Fibroblast of lung (primary cell): ENCODE measurements around the gene PBX1. TPM values are rescaled to one million over a fixed set of nuclear protein-coding genes. Genes with fewer than 3 reads are reported as not detected.
A peak's percentile ranks its signal among the peaks of the same experiment; 100 is the strongest.

ENCODE experiments used
- DNase-seq, 2 donors: peaks; one replicate each; pipeline versions ENCODE4 v3.0.0 to v3.0.0-alpha.2; 2010; ENCODE audit warnings: low read depth in 2 of 2
- H2AFZ ChIP-seq: 2 replicates; pipeline ENCODE4 v1.5.1; 2012; ENCODE audit warnings: low read length, control low read depth, inconsistent platforms
- H3K27ac ChIP-seq: 2 replicates; pipeline ENCODE4 v1.5.1; 2011; ENCODE audit warnings: low read length, control low read depth; ENCODE audit not compliant: insufficient read depth
- H3K27me3 ChIP-seq: 2 replicates; pipeline ENCODE4 v1.5.1; 2011; ENCODE audit warnings: mild to moderate bottlenecking, low read length; ENCODE audit not compliant: control insufficient read depth, insufficient read depth
- H3K36me3 ChIP-seq: 2 replicates; pipeline ENCODE4 v1.5.1; 2011; ENCODE audit warnings: low read length; ENCODE audit not compliant: control insufficient read depth, insufficient read depth
- H3K4me1 ChIP-seq: 2 replicates; pipeline ENCODE4 v1.5.1; 2011; ENCODE audit warnings: low read length; ENCODE audit not compliant: control insufficient read depth, insufficient read depth; ENCODE audit errors: extremely low read depth
- H3K4me2 ChIP-seq: 2 replicates; pipeline ENCODE4 v1.5.1; 2011; ENCODE audit warnings: low read length, control low read depth; ENCODE audit not compliant: insufficient read depth; ENCODE audit errors: extremely low read depth
- H3K4me3 ChIP-seq, 4 experiments: fragments of 200-600 bp in 1 of 4; sonication (generic) in 1 of 4; replicated peaks in 1 of 4; 2 replicates each; pipeline ENCODE4 v1.5.1; 2011 to 2016; ENCODE audit warnings: low read length in 4 of 4, low read depth in 3 of 4, mild to moderate bottlenecking in 3 of 4, control low read depth in 2 of 4, inconsistent platforms in 1 of 4, mixed read lengths in 1 of 4; ENCODE audit not compliant: insufficient read depth in 1 of 4; ENCODE audit errors: control extremely low read depth in 1 of 4
- H3K79me2 ChIP-seq: 2 replicates; pipeline ENCODE4 v1.5.1; 2012; ENCODE audit warnings: mild to moderate bottlenecking, low read length, inconsistent platforms; ENCODE audit not compliant: control insufficient read depth, insufficient read depth
- H3K9ac ChIP-seq: 2 replicates; pipeline ENCODE4 v1.5.1; 2011; ENCODE audit warnings: mild to moderate bottlenecking, low read length, control low read depth; ENCODE audit not compliant: insufficient read depth
- H3K9me3 ChIP-seq: 2 replicates; pipeline ENCODE4 v1.5.1; 2012; ENCODE audit warnings: low read depth, low read length; ENCODE audit not compliant: control insufficient read depth, insufficient read depth
- H4K20me1 ChIP-seq: 2 replicates; pipeline ENCODE4 v1.5.1; 2011; ENCODE audit warnings: low read length; ENCODE audit not compliant: control insufficient read depth, insufficient read depth; ENCODE audit errors: extremely low read depth
- CTCF ChIP-seq, 2 donors: IDR thresholded peaks in 1 of 2; conservative IDR thresholded peaks in 1 of 2; 1 replicate in 1 of 2; 2 replicates in 1 of 2; pipeline ENCODE4 v1.5.1; 2011 to 2012; ENCODE audit warnings: low read length in 2 of 2, control low read depth in 1 of 2, inconsistent platforms in 1 of 2, low read depth in 1 of 2, mild to moderate bottlenecking in 1 of 2
- EZH2 ChIP-seq: IDR thresholded peaks from 2 replicates; pipeline ENCODE4 v1.5.1; 2012; ENCODE audit warnings: low read length, control low read depth, mild to moderate bottlenecking; ENCODE audit errors: missing control alignments
- polyA plus RNA-seq, 2 donors: library from polyadenylated mRNA; depleted of rRNA in 1 of 2; stranded (reverse) in 1 of 2; unstranded in 1 of 2; fragments of >200 nt; gene quantifications; 2 replicates each; pipeline ENCODE4 v1.2.1, GENCODE V29; 2011 to 2012; ENCODE audit warnings: missing spikeins in 1 of 2
- total RNA-seq: library from RNA; depleted of rRNA; stranded (reverse); fragments of >200 nt; gene quantifications from 2 replicates; pipeline ENCODE4 v1.2.1, GENCODE V29; 2014

The PBX1 gene
- total and polyA plus RNA-seq, 2 donors (not counting 1 experiment from before 2014, with no cell fraction given) = 43.1 to 46.7 TPM

- no peak for TF ChIP-seq EZH2
- no peak for TF ChIP-seq CTCF (conservative IDR thresholded peaks at IDR 0.05 in 1 of 2, IDR thresholded peaks at IDR 0.05 in 1 of 2; ENCODE audit: low read depth in 1 of 2, low read length in 2 of 2)
- DNase-seq = peak in 1 of 2 donors; percentile 51
- Histone ChIP-seq H2AFZ (no peak overlapping the region), H3K4me1 (no peaks in the 10 kb centered on the region), H3K4me3 (no peak overlapping the region), H3K79me2 (no peaks in the 10 kb centered on the region), H3K27me3 (no peaks in the 10 kb centered on the region), H3K9ac (no peak overlapping the region), H3K9me3 (no peaks in the 10 kb centered on the region), H3K27ac (no peak overlapping the region), H3K36me3 (no peaks in the 10 kb centered on the region), H4K20me1 (no peaks in the 10 kb centered on the region), H3K4me2 (no peak overlapping the region)
Observed at GRCh38 chr1:164630626-164631396, 71.8 kb downstream of the PBX1 start.

- no peak for TF ChIP-seq CTCF (conservative IDR thresholded peaks at IDR 0.05 in 1 of 2, IDR thresholded peaks at IDR 0.05 in 1 of 2; ENCODE audit: low read depth in 1 of 2, low read length in 2 of 2)
- TF ChIP-seq EZH2 = no peak
- Histone ChIP-seq H3K27ac (no peak overlapping the region), H3K79me2 (no peaks in the 10 kb centered on the region), H2AFZ (no peak overlapping the region), H3K4me3 (no peak overlapping the region), H3K27me3 (no peaks in the 10 kb centered on the region), H3K4me1 (peaks cover 3% of the 10 kb centered on the region), H4K20me1 (no peaks in the 10 kb centered on the region), H3K9ac (no peak overlapping the region), H3K9me3 (no peaks in the 10 kb centered on the region), H3K36me3 (no peaks in the 10 kb centered on the region), H3K4me2 (no peak overlapping the region)
- no peak for DNase-seq
Observed at GRCh38 chr1:164631751-164632150, 72.8 kb downstream of the PBX1 start.

- Histone ChIP-seq H3K79me2 (no peaks in the 10 kb centered on the region), H3K27ac (no peak overlapping the region), H4K20me1 (no peaks in the 10 kb centered on the region), H3K4me2 (no peak overlapping the region), H3K27me3 (no peaks in the 10 kb centered on the region), H2AFZ (no peak overlapping the region), H3K9ac (no peak overlapping the region), H3K9me3 (no peaks in the 10 kb centered on the region), H3K4me3 (no peak overlapping the region), H3K4me1 (peaks cover 18% of the 10 kb centered on the region), H3K36me3 (no peaks in the 10 kb centered on the region)
- TF ChIP-seq CTCF (conservative IDR thresholded peaks at IDR 0.05 in 1 of 2, IDR thresholded peaks at IDR 0.05 in 1 of 2; ENCODE audit: low read depth in 1 of 2, low read length in 2 of 2) (no peak), EZH2 (no peak)
- DNase-seq = no peak
Observed at GRCh38 chr1:164633997-164634396, 75.0 kb downstream of the PBX1 start.
